ENCODE measurements around the gene NDUFB11.

DNA sequence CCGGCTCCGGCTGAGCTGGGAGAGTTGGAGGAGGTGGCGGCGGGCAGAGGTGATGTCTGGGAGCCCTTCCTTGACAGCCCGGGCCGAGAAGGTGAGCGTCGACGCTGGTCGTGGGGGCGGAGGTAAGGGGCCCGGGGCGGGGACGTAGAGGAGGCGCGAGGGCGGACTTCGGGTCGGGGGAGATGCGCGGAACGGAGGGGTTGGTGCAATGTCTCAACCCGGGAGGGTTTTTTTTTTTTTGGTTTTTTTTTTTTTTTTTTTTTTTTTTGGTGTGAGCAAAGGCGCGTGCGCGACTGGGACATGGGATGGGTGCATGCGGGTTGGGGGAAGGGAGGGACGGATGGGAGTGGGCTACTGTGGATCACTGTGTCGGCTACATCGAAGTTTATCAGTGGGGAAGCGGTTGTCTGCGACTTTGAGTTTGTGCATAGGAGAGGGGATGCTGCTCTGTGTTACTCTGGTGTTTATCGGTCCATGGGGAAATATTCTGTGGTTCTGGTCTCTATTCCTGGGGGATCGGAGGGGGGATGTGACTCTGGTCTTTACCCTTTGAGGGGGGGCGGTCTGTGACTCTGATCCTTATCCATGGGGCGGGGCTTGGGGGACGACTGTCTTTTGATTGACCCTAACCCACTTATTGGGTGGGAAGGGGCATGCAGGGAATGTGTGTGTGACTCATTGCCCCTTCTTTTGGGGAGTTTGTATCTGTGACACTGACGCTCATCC, 1.1 kb upstream of the NDUFB11 start:
- TF ChIP-seq CTCF (IDR thresholded peaks at IDR 0.05) (no peak), POLR2A (IDR thresholded peaks at IDR 0.05) (no peak)
